Heart left ventricle (tissue), 16 donors: ENCODE data around the gene SFT2D3. TPM values are rescaled to one million over a fixed set of nuclear protein-coding genes. Genes with fewer than 3 reads are reported as not detected.

Experiments used
- ATAC-seq, 4 donors: fragments of 200-7000 bp; cut with Tn5 transposase; one replicate each; pipeline ENCODE4 v1.9.1; 2020 to 2022; ENCODE audit warnings: moderate library complexity in 4 of 4, mild to moderate bottlenecking in 3 of 4, moderate number of reproducible peaks in 1 of 4
- DNase-seq, 5 donors: peaks; one replicate each; pipeline ENCODE4 v3.0.0-alpha.2; 2020
- H3K27ac ChIP-seq, 12 donors: fragments of 200-600 bp; sonication (generic) in 4 of 12; one replicate each; pipeline versions ENCODE4 v1.5.0 to v1.8.0; 2016 to 2022; ENCODE audit warnings: mild to moderate bottlenecking in 2 of 12
- H3K27me3 ChIP-seq, 9 donors: fragments of 200-600 bp; sonication (generic) in 2 of 9; one replicate each; pipeline versions ENCODE4 v1.5.1 to v1.8.0; 2016 to 2022; ENCODE audit warnings: mild to moderate bottlenecking in 3 of 9
- H3K36me3 ChIP-seq, 9 donors: fragments of 200-600 bp; sonication (generic) in 2 of 9; one replicate each; pipeline versions ENCODE4 v1.5.0 to v1.8.0; 2018 to 2022; ENCODE audit warnings: mild to moderate bottlenecking in 2 of 9
- H3K4me1 ChIP-seq, 12 donors: fragments of 200-600 bp; sonication (generic) in 4 of 12; one replicate each; pipeline versions ENCODE4 v1.5.0 to v1.8.0; 2016 to 2022; ENCODE audit warnings: mild to moderate bottlenecking in 3 of 12
- H3K4me3 ChIP-seq, 12 donors: fragments of 200-600 bp; sonication (generic) in 4 of 12; one replicate each; pipeline versions ENCODE4 v1.5.0 to v1.8.0; 2017 to 2022; ENCODE audit warnings: mild to moderate bottlenecking in 9 of 12, moderate library complexity in 4 of 12
- H3K9me3 ChIP-seq, 12 donors: fragments of 200-600 bp; sonication (generic) in 4 of 12; one replicate each; pipeline versions ENCODE4 v1.5.0 to v1.8.0; 2016 to 2022; ENCODE audit warnings: mild to moderate bottlenecking in 1 of 12
- CTCF ChIP-seq, 12 donors: fragments of 200-600 bp; sonication (generic) in 4 of 12; IDR thresholded peaks; one replicate each; pipeline versions ENCODE4 v1.5.0 to v1.8.0; 2018 to 2022; ENCODE audit warnings: antibody characterized with exemption in 12 of 12, mild to moderate bottlenecking in 5 of 12
- POLR2A ChIP-seq, 2 donors: fragments of 450-650 bp; IDR thresholded peaks; one replicate each; pipeline ENCODE4 v1.6.1; 2017; ENCODE audit warnings: antibody characterized with exemption in 2 of 2, mild to moderate bottlenecking in 2 of 2, moderate library complexity in 2 of 2
- WGBS, 4 donors: extraction: QIAGEN DNeasy Blood & Tissue Kit in 2 of 4; methylation state at CpG; one replicate each; pipeline versions ENCODE4 v1.1.5 to v1.1.7; 2013 to 2018; 5-methylcytosine and 5-hydroxymethylcytosine counted together
- intact Hi-C, 10 donors: fragments of 100-400 bp; cut with DNase I; formaldehyde crosslinking; loops; one replicate each; pipeline versions ENCODE4 v1.11.1 to v1.14.2; 2022
- polyA plus RNA-seq, 2 donors: library from polyadenylated mRNA; stranded (reverse); fragments of 200-250 nt; gene quantifications; one replicate each; pipeline ENCODE4 v1.2.3, GENCODE V29; 2013
- total RNA-seq, 9 donors: library from RNA; depleted of rRNA in 2 of 9; stranded (reverse); fragments of >200 nt in 2 of 9; fragmentation: NEBNext Ultra II Directional in 3 of 9; extraction: Animal tissue kit (Norgen Biotek cat#: 25700) in 3 of 9; gene quantifications; one replicate each; pipeline versions ENCODE4 v1.1.0 to v1.2.4, GENCODE V29; 2016 to 2023
- donor health status: ischemic (EF 13 %, LVEDD 7.1; RV severe dilation, severe dysfunction).
- donor health status: healthy with polysubstance abuse.
- donor health status: DM: no; HTN: yes; CAD: no.
- donor health status: DM: no; HTN: no; CAD: no.
- donor health status: ischemic (EF 25% LVEDD 6.9; RV normal size, moderate dysfunction).
- donor health status: ischemic (EF 25% LVEDD 5.7; RV mildly dilated, moderate dysfunction).
- donor health status: healthy.
- donor health status: DM: yes; HTN: yes; CAD: no.
- donor health status: ischemic (EF 35%, LVEDD 5.7; RV mildly dilated, moderate dysfunction).
- donor health status: nonischemic (EF 11% LVEDD 7.7; RV severe dilation, severe dysfunction).
- donor health status: DM: yes; HTN: yes; CAD: no.
- donor health status: PGD.
- donor health status: ischemic (EF 29% LVEDD 5.4; RV normal size, mild dysfunction).
- donor health status: nonischemic (EF 23%, LVEDD 6.1; RV moderate dilation, normal function).

SFT2D3 gene
- total and polyA plus RNA-seq, 11 donors = 2.4 to 5.2 (median 3.6) TPM

GRCh38 chr2:127673291-127674069, 27.8 kb upstream of the SFT2D3 start:
- Histone ChIP-seq H3K4me1 (peaks cover 0 to 73% (median 47%) of the 10 kb centered on the region in 12 donors), H3K4me3 (peak overlapping the region; percentile 69 to 98 (median 86)), H3K27me3 (peaks cover 0 to 26% (median 0%) of the 10 kb centered on the region in 9 donors), H3K36me3 (peaks cover 0 to 4% (median 0%) of the 10 kb centered on the region in 9 donors), H3K9me3 (no peaks in the 10 kb centered on the region), H3K27ac (peak overlapping the region; percentile 88 to 100 (median 96))
- no peak for TF ChIP-seq POLR2A (IDR thresholded peaks at IDR 0.05)
- TF ChIP-seq CTCF (IDR thresholded peaks at IDR 0.05) = no peak
- ATAC-seq = peak; percentile 5 to 33 (median 19)
- DNase-seq = peak in 1 of 5 donors; percentile 20
- intact Hi-C loops = loop anchor here in 4 of 10 donors (2.0 to 10.0 kb wide), 5 partner anchors 15 to 79 kb away; no protein-coding TSS in a partner anchor
- WGBS, 4 donors = 25 to 37% (median 34%) methylated on average over 17 of the region's 17 CpGs

GRCh38 chr2:127674241-127675209, 26.8 kb upstream of the SFT2D3 start:
- Histone ChIP-seq H3K27me3 (peaks cover 0 to 26% (median 0%) of the 10 kb centered on the region in 9 donors), H3K4me3 (peak overlapping the region; percentile 69 to 98 (median 86)), H3K9me3 (no peaks in the 10 kb centered on the region), H3K4me1 (peaks cover 0 to 68% (median 42%) of the 10 kb centered on the region in 12 donors), H3K27ac (peak overlapping the region; percentile 88 to 100 (median 96)), H3K36me3 (peaks cover 0 to 4% (median 0%) of the 10 kb centered on the region in 9 donors)
- 2 to 5% (median 3%) methylated on average over 8 to 72 of the region's 72 CpGs for WGBS, 4 donors
- intact Hi-C loops = loop anchor here in 5 of 10 donors (2.0 to 10.0 kb wide), 7 partner anchors 16 to 82 kb away; no protein-coding TSS in a partner anchor
- peak; percentile 13 to 58 (median 32) for ATAC-seq
- TF ChIP-seq CTCF (IDR thresholded peaks at IDR 0.05) = no peak
- peak in 1 of 2 donors; percentile 41 for TF ChIP-seq POLR2A (IDR thresholded peaks at IDR 0.05)
- DNase-seq = peak in 4 of 5 donors; percentile 68 to 78 (median 73)

- intact Hi-C loops = loop anchor here in 5 of 10 donors (2.0 to 10.0 kb wide), 7 partner anchors 17 to 83 kb away; no protein-coding TSS in a partner anchor
- ATAC-seq = peak; percentile 33 to 66 (median 49)
Measured at GRCh38 chr2:127675331-127676261, 25.7 kb upstream of the SFT2D3 start, which contains the start of gene LIMS2. Gene LIMS2, minus strand, starts transcription at chr2:127675530. Its CDS starts 506 bp downstream, at chr2:127675024.

More at GRCh38 chr2:127675331-127676261, 25.7 kb upstream of the SFT2D3 start, which contains the start of gene LIMS2:
- H3K27ac ChIP-seq = peak within 1 kb of the TSS; percentile 88 to 100 (median 96)
- peak in 10 of 12 donors; percentile 11 to 45 (median 28) for TF ChIP-seq CTCF (IDR thresholded peaks at IDR 0.05)
- TF ChIP-seq POLR2A (IDR thresholded peaks at IDR 0.05) = peak in 1 of 2 donors; percentile 26
- H3K9me3 ChIP-seq = no peaks in the 10 kb centered on the region
- 0 to 2% (median 1%) methylated on average over 50 to 56 of the region's 56 CpGs for WGBS, 4 donors
- H3K27me3 ChIP-seq = peaks cover 0 to 26% (median 0%) of the 10 kb centered on the region in 9 donors
- peaks cover 0 to 4% (median 0%) of the 10 kb centered on the region in 9 donors for H3K36me3 ChIP-seq
- peak within 1 kb of the TSS; percentile 69 to 98 (median 86) for H3K4me3 ChIP-seq
- peaks cover 0 to 61% (median 44%) of the 10 kb centered on the region in 12 donors for H3K4me1 ChIP-seq
- peak; percentile 74 to 81 (median 78) for DNase-seq
